OCI-LY1 (cell line): ENCODE results near the gene SMG9.

Source experiments
- H2AFZ ChIP-seq: fragments of 200-600 bp; sonication (generic), shearing (Covaris generic); 2 replicates; pipeline ENCODE4 v1.6.0; 2014; ENCODE audit warnings: antibody characterized with exemption, mild to moderate bottlenecking, low read length
- H3F3A ChIP-seq: fragments of 200-600 bp; sonication (generic), shearing (Covaris generic); 2 replicates; pipeline ENCODE4 v1.6.0; 2014; ENCODE audit warnings: mild to moderate bottlenecking, antibody characterized with exemption, low read length, moderate library complexity; ENCODE audit not compliant: insufficient read depth
- H3K27ac ChIP-seq: fragments of 200-600 bp; sonication (generic); 2 replicates; pipeline ENCODE4 v1.5.1; 2014; ENCODE audit warnings: low read length, mixed run types, mild to moderate bottlenecking, low read depth; ENCODE audit not compliant: poor library complexity, severe bottlenecking
- H3K27me3 ChIP-seq: fragments of 200-600 bp; sonication (generic); 2 replicates; pipeline ENCODE4 v1.6.0; 2014; ENCODE audit warnings: antibody characterized with exemption, mild to moderate bottlenecking, low read length, moderate library complexity; ENCODE audit not compliant: insufficient read depth
- H3K36me3 ChIP-seq: fragments of 200-600 bp; sonication (generic); 2 replicates; pipeline ENCODE4 v1.6.1; 2014; ENCODE audit warnings: mild to moderate bottlenecking, antibody characterized with exemption, low read length, moderate library complexity, mixed read lengths; ENCODE audit not compliant: insufficient read depth
- H3K4me1 ChIP-seq: fragments of 200-600 bp; sonication (generic); 2 replicates; pipeline ENCODE4 v1.5.1; 2014; ENCODE audit warnings: mild to moderate bottlenecking, low read length, moderate library complexity; ENCODE audit not compliant: insufficient read depth, severe bottlenecking
- H3K4me2 ChIP-seq: fragments of 200-600 bp; sonication (generic), shearing (Covaris generic); 2 replicates; pipeline ENCODE4 v1.6.1; 2014; ENCODE audit warnings: low read length
- H3K4me3 ChIP-seq: fragments of 200-600 bp; sonication (generic); 2 replicates; pipeline ENCODE4 v1.5.1; 2014; ENCODE audit warnings: low read length, low read depth, mild to moderate bottlenecking, mixed read lengths; ENCODE audit not compliant: poor library complexity, severe bottlenecking
- H3K79me2 ChIP-seq: fragments of 200-600 bp; shearing (Covaris generic); 2 replicates; pipeline ENCODE4 v1.6.1; 2016; ENCODE audit warnings: mixed run types, low read length, mixed read lengths; ENCODE audit not compliant: insufficient read depth
- H3K9ac ChIP-seq: fragments of 200-600 bp; sonication (generic), shearing (Covaris generic); 2 replicates; pipeline ENCODE4 v1.6.1; 2014; ENCODE audit warnings: mild to moderate bottlenecking, low read length, mixed read lengths
- H3K9me2 ChIP-seq: fragments of 200-600 bp; sonication (generic), shearing (Covaris generic); 2 replicates; pipeline ENCODE4 v1.6.1; 2014; ENCODE audit warnings: low read depth, mild to moderate bottlenecking, low read length, mixed read lengths
- H3K9me3 ChIP-seq: fragments of 200-600 bp; shearing (Covaris generic); 2 replicates; pipeline ENCODE4 v1.6.1; 2014; ENCODE audit warnings: low read length, mixed read lengths
- H4K20me1 ChIP-seq: fragments of 200-600 bp; sonication (generic), shearing (Covaris generic); 2 replicates; pipeline ENCODE4 v1.6.0; 2016; ENCODE audit warnings: mild to moderate bottlenecking, low read length; ENCODE audit not compliant: insufficient read depth
- CTCF ChIP-seq: fragments of 200-600 bp; sonication (generic), shearing (Covaris generic); IDR thresholded peaks from 2 replicates; pipeline ENCODE4 v1.5.1; 2017; ENCODE audit warnings: mild to moderate bottlenecking, antibody characterized with exemption, low read length, moderate library complexity, mixed read lengths
- EZH2 ChIP-seq: fragments of 200-600 bp; sonication (generic), shearing (Covaris generic); IDR thresholded peaks from 2 replicates; pipeline ENCODE4 v1.8.0; 2017; ENCODE audit warnings: borderline replicate concordance, mixed run types, mild to moderate bottlenecking, antibody characterized with exemption, low read length, moderate library complexity, mixed read lengths

Gene SMG9

GRCh38 chr19:43789029-43789428 is 34.3 kb upstream of the SMG9 start:
- Histone ChIP-seq H3F3A (no peaks in the 10 kb centered on the region), H3K4me3 (no peak overlapping the region), H3K4me2 (no peak overlapping the region), H2AFZ (no peak overlapping the region), H3K36me3 (no peaks in the 10 kb centered on the region), H4K20me1 (no peaks in the 10 kb centered on the region), H3K27ac (no peak overlapping the region), H3K9me2 (no peaks in the 10 kb centered on the region), H3K27me3 (no peaks in the 10 kb centered on the region), H3K4me1 (peaks cover 12% of the 10 kb centered on the region), H3K79me2 (no peaks in the 10 kb centered on the region), H3K9me3 (no peaks in the 10 kb centered on the region), H3K9ac (no peak overlapping the region)
- TF ChIP-seq CTCF (no peak), EZH2 (no peak)

- Histone ChIP-seq H4K20me1 (no peaks in the 10 kb centered on the region), H3K4me3 (no peak overlapping the region), H3F3A (peaks cover 3% of the 10 kb centered on the region; the same call in 1 of the 2 replicates), H3K4me1 (peaks cover 36% of the 10 kb centered on the region), H3K4me2 (no peak overlapping the region), H3K79me2 (no peaks in the 10 kb centered on the region), H3K27ac (no peak overlapping the region), H3K9me3 (no peaks in the 10 kb centered on the region), H3K9ac (no peak overlapping the region), H3K9me2 (no peaks in the 10 kb centered on the region), H2AFZ (no peak overlapping the region), H3K27me3 (no peaks in the 10 kb centered on the region), H3K36me3 (no peaks in the 10 kb centered on the region)
- TF ChIP-seq EZH2 = no peak
- TF ChIP-seq CTCF = no peak
These were observed 31.9 kb upstream of the SMG9 start for GRCh38 chr19:43786665-43787064.

- H3K27ac ChIP-seq = peak overlapping the region; percentile 98
- TF ChIP-seq CTCF (peak; percentile 93), EZH2 (no peak)
- H3F3A ChIP-seq = peaks cover 3% of the 10 kb centered on the region; the same call in 1 of the 2 replicates
- no peaks in the 10 kb centered on the region for H3K79me2 ChIP-seq
- H3K4me1 ChIP-seq = peaks cover 47% of the 10 kb centered on the region
- peak overlapping the region; percentile 88; the same call in 1 of the 2 replicates for H2AFZ ChIP-seq
- H3K4me2 ChIP-seq = peak overlapping the region; percentile 73
- H3K36me3 ChIP-seq = no peaks in the 10 kb centered on the region
- H3K9ac ChIP-seq = peak overlapping the region; percentile 60
- H3K4me3 ChIP-seq = no peak overlapping the region
- H3K9me3 ChIP-seq = no peaks in the 10 kb centered on the region
- no peaks in the 10 kb centered on the region for H3K9me2 ChIP-seq
- H3K27me3 ChIP-seq = no peaks in the 10 kb centered on the region
- no peaks in the 10 kb centered on the region for H4K20me1 ChIP-seq
These were observed 30.4 kb upstream of the SMG9 start for GRCh38 chr19:43784981-43785808.
